ENCODE results near the gene ARL2BP. TPM values are rescaled to one million over a fixed set of nuclear protein-coding genes. Genes with fewer than 3 reads are reported as not detected.

ARL2BP gene
- total RNA-seq, 1 donor from 2014 or later = 61.0 TPM

DNA sequence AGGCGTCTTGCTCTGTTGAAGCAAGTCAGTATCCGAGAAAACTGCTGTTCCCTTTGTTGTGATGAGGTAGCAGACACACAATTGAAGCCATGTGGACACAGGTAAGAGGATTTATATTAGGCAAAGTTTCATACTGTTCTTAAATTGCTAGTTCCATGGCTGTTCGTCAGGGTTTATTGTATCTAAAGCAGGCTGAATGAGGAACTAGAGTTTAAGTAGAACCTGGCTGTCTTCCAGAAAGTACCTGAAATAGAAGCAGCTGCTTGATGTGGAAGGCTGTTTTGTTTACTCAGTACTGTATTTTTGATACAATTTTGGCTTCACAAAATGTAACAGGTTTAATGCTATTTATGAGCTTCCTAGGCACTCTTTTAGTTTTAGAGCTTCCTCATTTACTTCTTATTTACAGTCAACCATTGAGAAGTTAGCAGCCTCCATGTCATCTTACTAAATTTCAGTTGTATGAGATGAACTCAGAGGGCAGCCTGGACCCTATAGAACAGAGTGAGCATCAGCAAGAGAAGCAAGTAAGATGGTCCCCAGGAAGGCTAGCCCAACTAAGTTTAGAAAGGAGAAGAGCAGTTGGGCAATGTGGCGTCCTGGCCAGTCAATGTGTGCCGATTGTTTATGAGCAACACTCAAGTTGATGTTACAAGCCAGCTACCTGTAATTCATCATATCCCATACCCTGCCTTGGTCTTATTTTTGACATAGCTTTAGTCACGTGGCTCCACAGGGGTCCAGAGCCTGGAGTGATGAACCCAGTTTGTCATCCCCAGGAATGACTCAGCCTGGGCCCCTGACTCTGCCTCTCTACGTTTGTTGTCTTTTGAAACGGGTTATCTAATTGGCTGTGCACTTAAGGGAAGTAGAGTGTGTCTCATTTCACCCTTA is 9.7 kb upstream of the ARL2BP start:
- DNase-seq (ENCODE audit: low read depth in 2 of 2) = peak in 1 of 2 donors; percentile 23

DNA sequence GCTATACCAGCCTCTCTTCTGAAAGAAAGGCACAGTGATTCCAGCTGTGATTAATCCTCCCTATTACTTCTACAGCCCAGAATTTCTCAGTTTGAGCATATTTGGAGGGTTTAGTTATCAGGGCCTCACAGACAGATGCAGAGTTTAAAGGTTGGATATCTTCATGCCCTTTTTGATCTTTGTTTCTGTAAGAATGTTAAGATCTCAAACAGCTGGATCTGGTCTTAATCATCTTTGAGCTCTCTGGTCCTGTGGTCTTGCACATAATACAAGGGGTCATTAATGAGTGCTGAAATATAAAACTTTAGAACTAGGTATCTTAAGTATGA is 9.1 kb upstream of the ARL2BP start:
- DNase-seq (ENCODE audit: low read depth in 2 of 2) = no peak

DNA sequence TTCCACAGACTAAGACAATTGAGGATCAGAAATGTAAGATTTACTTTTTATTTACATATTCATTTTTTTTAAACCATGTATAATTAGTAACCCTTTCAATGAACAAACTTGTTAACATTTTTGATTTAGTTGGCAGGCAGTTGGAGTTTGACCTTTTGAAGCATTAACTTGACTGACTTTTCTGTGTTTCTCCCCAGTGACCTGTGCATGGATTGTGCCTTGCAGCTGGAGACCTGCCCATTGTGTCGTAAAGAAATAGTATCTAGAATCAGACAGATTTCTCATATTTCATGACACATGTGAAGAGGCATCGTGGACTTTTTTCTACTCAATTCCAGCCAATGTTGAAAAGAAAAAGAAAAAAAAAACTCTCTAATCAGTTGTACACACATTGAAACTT is 6.4 kb upstream of the ARL2BP start:
- DNase-seq (ENCODE audit: low read depth in 2 of 2) = no peak

DNA sequence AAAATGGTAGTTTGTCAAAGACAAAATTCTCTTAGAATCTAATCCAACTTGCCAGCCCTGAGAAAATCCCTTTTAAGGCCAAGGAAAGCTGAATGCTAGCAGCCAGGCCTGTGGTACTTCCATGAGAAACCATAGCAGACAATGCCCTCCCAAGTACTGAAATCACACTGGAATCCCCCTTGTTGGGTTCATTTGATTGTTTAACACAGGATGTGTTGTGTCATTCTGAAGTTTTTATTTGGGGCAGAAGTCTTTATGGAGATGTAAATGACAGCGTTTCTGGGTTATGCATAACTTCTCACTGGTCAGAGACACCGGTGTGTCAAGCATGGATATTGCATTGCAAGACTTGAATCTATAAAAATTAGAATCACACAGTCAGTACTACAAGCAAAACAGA is 6.0 kb upstream of the ARL2BP start:
- peak; percentile 35 to 76 for DNase-seq (ENCODE audit: low read depth in 2 of 2)

DNA sequence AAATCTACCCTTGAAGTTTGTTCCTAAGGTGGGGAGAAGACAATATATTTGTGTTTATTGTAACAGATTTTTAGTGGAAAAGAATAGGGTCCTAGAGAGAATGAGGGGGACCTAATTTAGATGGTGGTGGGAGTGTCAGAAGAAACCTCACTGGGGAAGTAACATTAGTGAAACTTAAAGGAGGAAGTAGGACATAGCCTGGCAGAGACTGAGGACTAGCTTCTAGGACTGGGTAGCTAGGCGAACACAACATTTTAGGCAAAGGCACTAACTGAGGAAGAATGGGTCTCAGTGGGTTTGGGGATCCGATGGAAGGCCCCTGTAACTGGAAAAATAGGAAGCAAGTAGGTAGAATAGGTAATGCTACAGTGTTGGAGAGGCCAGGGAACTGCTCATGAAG is 4.2 kb upstream of the ARL2BP start:
- DNase-seq (ENCODE audit: low read depth in 2 of 2) = no peak

DNA sequence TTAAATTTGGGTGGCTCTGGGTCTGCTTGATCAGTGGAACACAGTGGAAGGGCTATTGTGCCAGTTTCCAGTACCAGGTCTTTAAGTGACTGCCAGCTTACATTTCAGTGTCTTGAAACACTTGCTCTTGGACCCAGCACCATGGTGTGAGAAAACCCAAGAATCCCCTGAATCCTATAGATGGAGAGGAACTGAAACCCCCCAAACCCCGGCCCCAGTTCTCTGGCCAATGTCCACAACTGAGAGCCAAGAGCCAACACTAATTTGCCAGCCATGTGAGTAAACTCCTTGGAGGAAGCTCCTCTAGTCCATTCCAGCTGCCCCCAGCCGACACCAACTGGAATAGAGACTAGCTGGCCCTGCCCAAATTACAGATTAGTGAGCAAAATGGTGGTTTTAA is 2.4 kb upstream of the ARL2BP start:
- DNase-seq (ENCODE audit: low read depth in 2 of 2) = no peak

DNA sequence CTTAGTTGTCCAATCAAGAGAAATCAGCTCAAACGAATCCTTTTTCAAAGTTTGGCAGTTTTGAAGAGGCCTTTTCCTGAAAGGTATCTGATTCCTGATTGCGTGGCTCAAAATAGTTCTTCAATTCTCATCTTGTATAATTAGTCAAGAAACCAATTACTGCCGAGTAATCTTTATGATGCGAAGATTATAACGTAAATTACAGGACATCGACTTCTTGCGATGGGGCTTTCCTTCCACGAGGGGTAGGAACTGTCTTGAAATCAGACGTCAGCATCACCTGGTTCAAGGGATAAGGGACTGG is 644 bp upstream of the ARL2BP start:
- no peak for DNase-seq (ENCODE audit: low read depth in 2 of 2)

DNA sequence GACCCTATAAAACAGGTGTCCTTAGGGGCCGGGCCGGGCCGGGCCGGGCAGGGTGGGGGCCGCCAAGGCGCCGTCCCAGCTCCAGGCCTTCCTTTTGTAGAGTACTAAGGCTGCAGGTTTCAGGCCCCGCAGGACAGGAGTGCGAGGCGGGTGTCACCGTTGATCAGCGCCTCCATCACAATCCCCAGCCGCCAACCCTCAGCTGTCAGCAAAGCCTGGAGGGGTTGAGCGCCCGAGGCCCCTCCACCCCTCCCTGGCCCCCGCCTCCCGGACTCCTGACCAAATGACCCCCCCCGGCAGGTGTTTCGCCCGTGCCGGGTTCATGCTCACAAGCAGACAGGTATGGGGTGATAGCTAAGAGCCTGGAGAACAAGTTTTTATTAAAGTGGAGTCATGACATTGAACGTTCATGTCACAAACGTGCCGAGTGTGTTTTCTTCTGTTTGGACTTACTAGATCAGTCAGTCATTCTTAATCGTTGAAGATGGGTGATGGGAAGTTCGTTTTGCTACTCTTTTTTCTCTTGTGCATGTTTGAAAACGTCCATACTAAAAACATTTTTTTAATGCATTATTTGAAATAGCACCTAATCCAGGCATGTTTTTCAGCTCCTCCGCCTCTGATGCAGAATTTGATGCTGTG is 534 bp downstream of the ARL2BP start:
- peak in 1 of 2 donors; percentile 30 for DNase-seq (ENCODE audit: low read depth in 2 of 2)

DNA sequence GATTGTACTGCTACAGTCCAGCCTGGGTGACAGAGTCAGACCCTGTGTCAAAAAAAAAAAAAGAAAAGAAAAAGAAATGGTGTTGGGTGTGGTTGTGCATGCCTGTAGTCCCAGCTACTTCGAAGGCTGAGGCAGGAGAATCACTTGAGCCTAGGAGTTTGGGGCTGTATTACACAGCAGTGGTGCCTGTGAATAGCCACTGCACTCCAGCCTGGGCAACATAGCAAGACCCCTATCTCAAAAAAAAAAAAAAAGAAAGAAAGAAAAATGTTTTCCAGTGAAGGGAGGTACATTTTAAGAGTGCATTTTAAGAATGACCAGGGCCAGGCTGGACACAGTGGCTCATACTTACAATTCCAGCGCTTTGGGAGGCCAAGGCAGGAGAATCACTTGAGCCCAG is 6.3 kb downstream of the ARL2BP start:
- DNase-seq (ENCODE audit: low read depth in 2 of 2) = no peak

DNA sequence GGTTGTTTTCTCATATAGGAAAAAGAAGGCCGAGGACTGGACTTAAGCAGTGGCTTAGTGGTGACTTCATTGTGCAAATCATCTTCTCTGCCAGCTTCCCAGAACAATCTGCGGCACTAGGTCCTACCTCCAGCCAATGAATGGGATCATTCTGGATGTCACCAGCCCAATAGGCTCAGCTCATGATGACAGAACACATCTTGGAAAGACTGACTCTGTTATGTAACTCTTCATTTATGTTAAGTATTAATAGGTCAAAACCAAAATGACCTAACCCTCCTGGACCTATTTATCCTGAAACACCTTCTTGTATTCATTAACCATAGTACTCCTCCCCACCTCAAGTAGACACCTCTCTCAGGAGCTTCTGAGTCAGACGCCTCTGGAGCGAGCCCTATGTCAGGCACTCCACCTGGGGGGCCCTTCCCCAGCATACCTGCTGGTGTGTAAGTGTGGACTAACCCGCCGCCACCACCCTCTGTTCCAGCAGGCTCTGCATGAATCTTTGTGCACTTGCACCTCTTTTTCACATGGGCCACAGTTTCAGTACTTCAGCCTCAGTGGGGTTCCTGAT is 7.2 kb downstream of the ARL2BP start:
- no peak for DNase-seq (ENCODE audit: low read depth in 2 of 2)

DNA sequence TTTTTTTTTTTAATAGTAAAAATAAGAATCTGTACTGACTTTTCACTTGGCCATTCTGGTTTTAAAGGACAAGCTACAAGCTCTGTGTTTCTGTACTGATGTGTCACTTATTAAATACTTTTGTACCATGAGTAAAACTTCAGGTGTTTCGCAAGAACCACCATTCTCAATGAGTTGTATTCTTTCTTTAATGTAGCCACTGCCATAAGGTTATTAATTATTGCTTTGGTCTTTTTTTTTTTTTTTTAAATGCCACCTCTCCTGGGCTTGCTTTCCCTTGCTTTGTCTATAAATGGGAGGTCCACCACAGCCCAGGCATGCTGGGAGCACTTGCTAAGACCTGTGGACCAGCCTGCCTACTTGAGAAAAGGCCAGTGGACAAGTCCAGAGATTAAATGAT is 8.4 kb downstream of the ARL2BP start:
- no peak for DNase-seq (ENCODE audit: low read depth in 2 of 2)

DNA sequence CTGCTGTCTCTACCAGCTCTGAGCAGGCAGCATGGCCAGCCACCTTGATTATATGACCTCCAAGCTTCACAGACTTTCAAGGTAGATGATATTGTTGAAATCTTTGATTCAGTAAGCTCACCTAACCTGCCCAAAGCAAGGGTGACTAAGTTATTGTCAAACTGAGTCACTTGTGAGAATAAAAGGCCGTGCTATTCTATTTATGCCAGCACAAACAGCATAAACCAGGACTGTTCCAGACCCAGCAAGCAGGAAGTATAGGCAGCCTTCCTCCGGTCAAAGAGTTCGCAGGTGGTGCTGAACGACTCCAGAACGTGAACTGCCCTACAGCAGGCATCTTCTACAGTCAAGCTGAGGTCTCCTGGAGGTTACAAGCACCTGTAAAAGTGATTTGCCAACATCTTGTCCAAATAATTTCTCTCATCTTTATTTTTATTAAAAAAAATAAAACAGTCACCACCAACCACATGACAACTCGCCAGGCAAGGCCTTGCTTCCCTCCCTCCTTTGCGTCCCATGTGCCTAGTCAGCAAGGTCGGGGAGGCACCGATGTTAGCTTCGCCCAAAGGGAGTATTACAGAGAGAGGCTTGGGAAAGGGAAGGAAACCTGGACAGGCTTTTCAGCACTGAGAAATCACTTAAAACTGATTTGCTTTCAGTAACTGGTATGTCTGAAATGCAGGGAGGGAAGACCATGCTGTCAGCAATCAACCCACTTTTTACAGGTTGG is 10.8 kb downstream of the ARL2BP start:
- peak in 1 of 2 donors; percentile 60 for DNase-seq (ENCODE audit: low read depth in 2 of 2)

DNA sequence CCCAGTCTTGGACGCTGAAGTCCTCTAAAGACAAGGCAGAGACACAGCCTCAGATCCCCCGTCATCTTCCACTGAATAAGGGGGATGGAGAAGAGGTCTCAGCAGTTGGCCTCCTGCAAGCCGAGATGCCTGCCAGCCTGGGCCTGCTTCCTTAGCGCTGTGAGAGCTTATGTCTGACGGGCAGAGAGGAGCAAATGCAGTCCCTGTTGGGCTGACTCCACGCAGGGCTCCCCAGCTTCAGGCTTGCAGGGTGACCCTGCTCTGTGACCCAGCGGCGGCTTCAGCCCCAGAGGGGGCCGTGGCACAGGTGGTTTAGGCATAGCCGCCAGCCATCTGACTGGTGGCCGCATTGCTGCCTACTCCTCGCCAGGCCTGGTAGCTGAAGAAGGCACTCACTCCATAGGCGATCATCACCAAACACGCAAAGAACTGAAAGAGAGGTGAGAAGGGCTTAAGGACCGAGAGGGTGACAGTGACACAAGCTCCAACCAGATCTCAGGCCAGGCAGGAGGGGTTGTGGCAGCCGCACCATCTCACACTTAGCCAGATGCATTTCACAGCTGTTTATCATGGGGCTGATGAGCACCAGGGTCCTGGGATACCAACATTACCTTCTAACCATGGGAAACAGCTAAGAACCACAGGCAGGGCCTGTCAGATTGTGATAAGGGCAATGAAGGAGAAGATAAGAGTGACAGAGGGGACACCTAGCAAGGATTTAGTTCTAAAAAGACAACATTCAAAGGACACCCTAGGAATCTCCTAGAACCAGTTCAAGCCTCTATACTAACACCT is 11.7 kb downstream of the ARL2BP start:
- DNase-seq (ENCODE audit: low read depth in 2 of 2) = no peak

DNA sequence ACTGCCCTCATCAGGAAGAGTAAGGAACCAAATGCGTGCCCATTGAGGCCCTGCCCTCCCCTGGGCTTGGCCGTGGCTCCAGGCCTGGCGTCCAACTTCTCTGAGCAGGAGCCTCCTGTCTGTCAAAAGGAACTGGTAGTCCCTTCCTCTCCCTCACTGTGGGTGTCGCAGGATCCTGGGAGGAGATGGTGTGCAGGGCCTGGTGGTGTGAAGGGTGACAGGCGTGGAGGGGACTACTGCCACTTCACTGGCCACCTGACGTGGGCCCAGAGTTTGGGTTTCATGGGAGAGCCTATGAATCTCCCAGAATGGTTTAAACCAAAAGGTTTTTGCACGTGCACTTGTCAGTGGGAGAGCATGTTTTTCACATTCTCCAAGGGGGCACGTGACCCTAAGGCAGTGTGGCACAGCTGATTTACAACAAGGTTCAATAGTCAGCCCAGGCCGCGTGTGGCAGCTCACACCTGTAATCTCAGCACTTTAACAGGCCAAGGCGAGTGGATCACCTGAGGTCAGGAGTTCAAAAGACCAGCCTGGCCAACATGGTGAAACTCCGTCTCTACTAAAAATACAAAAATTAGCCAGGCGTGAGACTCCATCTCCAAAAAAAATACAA is 12.5 kb downstream of the ARL2BP start:
- DNase-seq (ENCODE audit: low read depth in 2 of 2) = no peak

DNA sequence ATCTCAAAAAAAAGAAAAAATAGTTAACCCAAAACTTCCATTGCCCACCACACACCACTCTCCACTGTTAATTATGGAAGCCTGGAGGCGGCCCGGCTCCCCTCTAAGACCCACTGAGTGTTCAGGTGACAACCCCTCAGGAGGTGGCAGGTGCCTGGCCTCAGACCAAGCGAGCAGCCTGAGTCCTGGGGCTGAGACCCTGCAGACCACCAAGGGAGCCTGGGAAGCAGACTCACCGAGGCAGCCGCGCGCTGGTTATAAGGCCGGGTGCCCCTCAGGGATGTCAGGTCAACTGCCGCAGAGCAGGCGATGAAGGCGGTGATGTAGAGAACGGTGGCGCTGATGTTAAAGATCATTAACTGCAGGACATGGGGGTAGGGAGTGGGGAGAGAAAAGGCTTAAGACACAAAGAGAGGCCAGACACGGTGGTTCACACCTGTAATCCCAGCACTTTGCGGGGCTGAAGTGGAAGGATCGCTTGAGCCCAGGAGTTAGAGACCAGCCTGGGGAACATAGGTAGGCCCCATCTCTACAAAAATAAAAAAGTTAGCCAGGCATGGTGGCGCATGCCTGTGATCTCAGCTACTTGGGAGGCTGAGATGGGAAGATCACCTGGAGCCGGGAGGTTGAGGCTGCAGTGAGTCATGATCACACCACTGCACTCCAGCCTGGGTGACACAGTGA is 13.3 kb downstream of the ARL2BP start:
- DNase-seq (ENCODE audit: low read depth in 2 of 2) = no peak

DNA sequence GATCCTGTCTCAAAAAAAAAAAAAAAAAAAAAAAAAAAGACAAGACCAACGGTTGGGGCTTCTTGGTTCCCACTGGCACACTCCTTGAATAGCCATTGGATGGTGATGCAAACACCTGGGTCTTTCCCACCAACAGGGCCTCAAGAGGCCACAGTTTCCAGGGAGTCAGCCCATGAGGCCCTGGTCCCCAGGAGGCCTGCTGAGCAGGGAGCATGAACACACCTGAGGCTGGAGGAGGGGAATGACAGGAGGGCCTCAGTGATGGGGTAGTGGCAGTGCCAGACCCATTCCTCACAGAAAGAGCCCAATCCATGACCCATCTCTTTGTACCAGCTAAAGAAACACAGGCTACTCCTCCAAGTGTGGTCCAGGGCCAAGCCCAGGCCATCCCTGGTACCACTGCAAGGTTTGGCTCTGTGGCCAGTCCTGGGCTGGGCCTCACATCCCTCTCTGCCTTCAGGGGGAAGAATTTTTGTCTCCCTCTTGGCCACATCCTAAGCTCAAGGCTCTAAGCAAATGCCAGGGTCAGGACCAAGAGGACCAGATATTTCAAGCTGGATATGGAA is 13.9 kb downstream of the ARL2BP start:
- DNase-seq (ENCODE audit: low read depth in 2 of 2) = no peak

DNA sequence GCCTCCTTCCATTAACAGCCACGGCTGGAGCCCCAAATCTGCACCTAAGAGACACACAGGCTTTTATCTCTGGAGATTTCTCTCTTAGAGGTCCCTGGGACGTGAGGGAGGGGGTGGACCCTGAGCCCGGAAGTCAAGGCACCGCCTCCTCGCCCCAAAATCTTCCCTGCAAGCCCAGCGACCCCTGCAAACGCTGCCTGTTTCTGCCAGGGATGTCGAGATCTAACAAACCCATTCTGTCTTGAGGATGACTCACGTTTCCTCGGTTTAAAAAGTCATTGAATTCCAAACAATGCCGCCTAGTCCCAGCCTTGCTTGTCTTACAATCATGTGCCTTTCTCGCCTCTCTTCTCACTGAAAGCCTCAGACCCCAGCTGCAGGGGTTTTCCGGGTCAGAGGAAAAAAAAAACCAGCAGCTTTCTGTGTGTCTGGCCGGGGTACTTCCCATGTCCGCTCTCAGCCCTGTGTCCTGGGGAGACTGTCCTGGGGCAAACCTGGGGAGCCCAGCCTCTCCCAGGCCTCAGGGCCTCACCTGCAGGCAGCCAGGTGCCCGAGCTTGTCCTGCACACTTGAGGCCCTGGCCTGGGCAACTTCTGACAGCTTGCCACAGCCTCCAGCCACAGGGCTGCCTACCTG is 15.4 kb downstream of the ARL2BP start:
- DNase-seq (ENCODE audit: low read depth in 2 of 2) = peak in 1 of 2 donors; percentile 98

DNA sequence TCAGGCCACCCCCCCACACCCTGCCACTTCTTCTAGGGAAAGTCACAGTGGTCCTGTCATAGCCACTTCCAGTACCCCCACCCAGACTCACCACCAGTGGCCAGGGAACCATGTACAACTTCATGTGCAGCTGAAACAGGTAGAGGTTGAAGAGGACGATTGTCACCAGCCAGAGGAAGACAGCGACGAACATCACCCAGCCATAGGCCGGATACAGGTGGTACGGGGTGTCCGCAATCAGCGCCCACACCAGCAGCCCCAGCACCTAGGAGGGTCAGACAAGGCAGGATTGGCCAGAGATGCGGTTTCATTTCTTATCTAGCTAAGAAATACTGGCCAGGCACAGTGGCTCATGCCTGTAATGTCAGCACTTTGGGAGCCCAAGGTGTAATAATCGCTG is 16.7 kb downstream of the ARL2BP start:
- DNase-seq (ENCODE audit: low read depth in 2 of 2) = no peak

DNA sequence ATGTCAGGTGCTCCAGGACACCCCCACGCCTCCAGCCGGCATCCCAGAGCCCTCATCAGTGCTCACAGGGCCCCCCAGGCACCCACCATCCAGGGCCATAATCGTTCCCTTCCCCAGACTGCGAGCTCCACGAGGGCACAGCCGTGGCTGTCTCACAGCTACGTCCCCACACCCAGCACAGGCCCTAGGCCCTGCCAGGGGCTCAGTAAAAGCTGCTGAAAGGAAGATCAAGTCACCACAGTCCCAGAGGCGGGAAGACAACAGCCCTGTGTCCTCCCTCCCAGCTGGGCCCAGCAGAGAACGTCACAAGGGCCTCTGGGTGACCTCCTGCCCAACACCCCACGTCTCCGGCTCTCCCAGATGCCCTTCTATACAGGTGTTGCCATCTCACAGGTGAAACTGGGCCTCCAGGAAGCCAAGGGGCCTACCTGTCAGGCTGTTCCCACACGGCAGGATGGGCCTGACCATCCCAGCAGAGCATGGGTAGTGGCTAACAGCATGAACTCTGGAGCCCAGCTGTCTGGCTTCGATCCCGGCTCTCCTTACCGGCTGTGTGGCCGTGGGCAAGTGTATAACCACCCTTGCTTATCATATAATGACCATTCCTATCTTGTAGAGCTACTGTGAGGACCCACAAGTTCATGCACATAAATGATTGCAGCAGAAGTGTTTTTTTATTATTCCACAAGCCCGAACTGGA is 17.9 kb downstream of the ARL2BP start:
- DNase-seq (ENCODE audit: low read depth in 2 of 2) = no peak
